GM18507 (cell line): ENCODE measurements around the gene ADARB2.

Experiments used
- DNase-seq: peaks from one replicate; pipeline ENCODE4 v3.0.0; 2011; ENCODE audit warnings: low read depth; ENCODE audit not compliant: insufficient read length; ENCODE audit errors: extremely low spot score
- FAIRE-seq: peaks from 2 replicates; lab custom pipeline; 2011; peaks lifted over from hg19 to GRCh38; lab: Jason Lieb, UNC

Gene ADARB2

DNA sequence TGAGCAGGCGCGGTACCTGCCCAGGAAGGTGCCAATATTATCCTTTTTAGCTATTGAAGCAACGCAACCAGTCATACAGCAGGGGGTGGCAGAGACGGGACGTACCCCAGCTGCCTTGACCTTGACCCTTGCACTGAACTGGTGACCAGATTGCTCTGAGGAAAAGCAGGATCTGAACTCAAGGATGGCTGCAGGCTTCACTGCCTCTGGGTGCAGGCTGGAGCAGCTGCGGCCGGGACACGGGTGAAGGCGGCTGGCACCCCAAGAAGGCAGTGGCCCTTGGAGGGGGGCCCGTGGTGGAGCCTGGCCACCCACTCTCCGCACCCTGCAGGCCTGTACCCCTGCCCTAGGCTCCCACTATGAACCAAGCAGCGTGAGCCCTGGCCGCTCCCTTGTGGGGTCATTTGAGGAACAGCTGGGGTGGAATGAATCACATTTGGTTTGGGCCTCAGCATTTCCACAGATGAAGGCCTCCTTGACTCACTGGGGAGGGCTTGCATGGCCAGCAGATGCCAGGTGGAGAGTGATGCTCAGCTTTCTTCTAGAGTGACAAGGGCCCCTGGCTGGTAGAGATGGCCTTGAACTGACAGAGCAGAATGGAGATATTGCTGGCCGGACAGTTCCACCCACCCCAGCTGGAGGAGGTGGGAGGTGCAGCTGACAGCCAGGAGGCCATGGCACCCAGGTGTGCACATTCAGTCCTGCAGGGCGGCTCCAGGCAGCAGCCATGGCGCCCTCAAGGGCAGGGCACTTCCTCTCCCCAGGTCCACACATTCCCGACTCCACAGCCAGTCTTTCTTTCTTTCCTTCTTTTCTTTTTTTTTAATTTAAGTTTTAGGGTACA is 462.4 kb downstream of the ADARB2 start:
- no peak for FAIRE-seq
- DNase-seq: no peak

- no peak for DNase-seq
- no peak for FAIRE-seq
Observed at GRCh38 chr10:1274111-1274661, 463.1 kb downstream of the ADARB2 start.

GRCh38 chr10:1273372-1274105 is 463.8 kb downstream of the ADARB2 start:
- FAIRE-seq (no peak), DNase-seq (no peak)

DNA sequence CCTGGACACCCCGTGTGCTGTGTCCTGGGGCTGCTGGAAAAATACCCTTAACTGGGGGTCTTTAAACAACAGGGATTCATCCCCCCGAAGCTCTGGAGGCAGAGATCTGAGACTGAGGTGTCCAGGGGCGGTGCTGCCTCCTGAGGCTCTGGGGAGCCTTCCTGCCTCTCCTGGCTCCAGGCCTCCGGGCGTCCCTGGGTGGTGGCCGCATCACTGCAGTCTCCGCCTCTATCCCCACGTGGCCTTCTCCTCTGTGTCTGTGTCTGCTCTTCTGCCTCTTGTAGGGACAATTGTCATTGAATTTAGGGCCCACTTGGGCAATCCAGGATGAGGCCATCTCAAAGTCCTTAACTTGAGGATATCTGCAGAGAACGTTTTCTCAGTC is 464.6 kb downstream of the ADARB2 start:
- DNase-seq (no peak), FAIRE-seq (no peak)

DNA sequence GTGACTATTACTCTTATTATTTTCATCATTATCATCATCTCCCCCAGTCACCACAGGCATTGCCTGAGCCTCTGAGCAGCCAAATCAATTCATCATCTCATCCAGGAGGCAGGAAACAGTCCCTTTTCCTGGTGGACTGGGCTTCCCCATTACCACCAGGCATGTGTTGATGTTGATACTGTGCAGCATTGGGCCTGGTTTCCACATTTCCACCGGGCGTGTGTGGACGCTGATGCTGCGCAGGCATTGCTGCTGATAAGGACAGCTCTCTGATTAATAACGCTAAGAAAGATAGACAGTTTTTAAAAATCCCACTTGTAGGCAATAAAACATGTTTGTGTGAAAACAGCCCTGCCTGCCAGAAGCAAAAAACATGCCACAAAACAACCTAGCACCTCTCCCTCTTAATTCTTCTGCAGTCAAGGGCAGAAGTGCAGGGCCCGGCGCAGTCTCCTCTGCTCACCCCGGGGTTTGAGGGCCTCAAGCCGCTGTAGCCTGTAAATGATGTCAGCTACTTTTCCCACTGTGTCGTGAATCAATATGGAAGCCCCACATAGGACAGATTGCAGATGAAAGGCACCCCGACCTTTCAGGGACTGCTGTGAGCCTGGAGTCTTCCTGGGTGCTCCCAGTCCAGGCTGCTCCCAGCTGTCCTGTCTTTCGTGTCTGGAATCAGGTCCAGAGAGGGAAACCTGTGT is 465.1 kb downstream of the ADARB2 start:
- DNase-seq (no peak), FAIRE-seq (no peak)

GRCh38 chr10:1270906-1271305 is 466.4 kb downstream of the ADARB2 start:
- no peak for FAIRE-seq
- no peak for DNase-seq

DNA sequence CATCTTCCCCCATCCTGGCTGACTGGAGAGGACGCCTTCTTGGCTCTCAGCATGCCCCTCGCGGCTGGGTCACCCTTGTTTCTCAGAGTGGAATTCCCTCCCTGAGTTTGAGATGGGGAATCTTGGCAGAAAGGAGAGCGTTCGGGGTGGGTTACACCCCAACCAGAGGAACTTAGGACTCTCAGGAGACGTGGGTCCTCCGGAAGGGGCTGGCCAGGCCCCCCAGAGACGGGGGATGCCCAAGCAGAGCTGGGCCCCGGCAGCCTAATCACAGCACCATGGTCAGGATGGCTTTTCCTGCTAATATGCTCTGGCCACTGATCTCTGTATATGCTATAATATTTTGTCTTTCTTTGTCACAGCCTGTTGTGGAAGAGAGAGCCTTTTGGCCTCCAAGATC is 466.8 kb downstream of the ADARB2 start:
- FAIRE-seq (no peak), DNase-seq (no peak)

DNA sequence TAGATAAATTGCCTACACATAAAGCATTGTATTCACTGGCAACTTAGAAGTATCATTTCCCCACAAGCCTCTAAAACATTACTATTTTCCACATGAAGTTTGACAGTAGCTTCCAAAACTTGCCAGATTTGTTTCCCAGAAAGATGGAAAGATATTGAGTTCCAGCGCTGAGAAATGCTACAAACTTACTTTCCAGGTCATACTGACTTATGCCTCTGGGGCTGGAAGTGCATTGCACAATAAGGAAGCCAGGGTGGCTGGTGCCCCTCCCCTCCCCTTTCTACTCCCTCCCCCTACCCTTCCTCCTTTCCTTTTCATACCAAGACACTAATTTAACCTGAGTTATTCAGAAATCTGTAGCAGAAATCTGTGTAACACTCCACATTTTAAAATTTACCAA is 468.5 kb downstream of the ADARB2 start:
- no peak for DNase-seq
- no peak for FAIRE-seq

DNA sequence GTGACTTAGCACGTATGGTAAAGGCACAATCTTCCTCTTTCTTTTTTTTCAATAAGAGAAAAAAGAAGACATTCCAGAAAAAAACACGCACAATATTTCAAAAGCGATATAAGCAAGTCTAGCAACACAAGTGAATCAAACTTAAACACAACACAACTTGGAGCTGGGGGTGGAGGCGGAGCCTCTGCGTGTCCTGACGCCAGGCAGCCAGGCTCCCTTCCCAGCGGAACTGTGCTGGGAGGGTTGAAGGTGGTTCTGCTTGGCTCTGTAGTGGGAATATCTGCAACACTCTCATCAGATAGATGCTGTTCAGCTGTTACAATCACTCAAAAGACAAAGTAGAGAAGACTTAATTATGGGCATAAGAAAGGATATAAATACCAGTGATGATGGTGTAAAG is 469.8 kb downstream of the ADARB2 start:
- DNase-seq (no peak), FAIRE-seq (no peak)

DNA sequence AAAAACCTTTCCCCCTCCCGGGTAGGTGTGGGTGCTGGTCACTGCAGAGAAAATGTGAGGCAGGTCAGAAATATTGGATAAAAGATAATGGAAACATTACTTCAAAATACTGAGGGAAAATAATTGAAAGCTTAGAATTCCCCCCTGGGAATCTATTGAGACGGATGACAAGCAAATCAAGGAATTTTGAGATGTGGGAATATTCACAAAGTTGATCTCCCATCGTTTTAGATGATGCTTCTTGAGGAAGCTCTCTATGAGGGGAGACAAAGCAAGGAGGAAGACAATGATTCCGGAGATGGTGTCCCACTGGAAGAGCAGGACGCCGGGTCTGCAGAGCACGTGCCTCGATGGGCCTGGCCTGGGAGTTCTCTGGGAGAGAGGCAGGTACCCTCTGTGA is 470.2 kb downstream of the ADARB2 start:
- DNase-seq: no peak
- FAIRE-seq: no peak

DNA sequence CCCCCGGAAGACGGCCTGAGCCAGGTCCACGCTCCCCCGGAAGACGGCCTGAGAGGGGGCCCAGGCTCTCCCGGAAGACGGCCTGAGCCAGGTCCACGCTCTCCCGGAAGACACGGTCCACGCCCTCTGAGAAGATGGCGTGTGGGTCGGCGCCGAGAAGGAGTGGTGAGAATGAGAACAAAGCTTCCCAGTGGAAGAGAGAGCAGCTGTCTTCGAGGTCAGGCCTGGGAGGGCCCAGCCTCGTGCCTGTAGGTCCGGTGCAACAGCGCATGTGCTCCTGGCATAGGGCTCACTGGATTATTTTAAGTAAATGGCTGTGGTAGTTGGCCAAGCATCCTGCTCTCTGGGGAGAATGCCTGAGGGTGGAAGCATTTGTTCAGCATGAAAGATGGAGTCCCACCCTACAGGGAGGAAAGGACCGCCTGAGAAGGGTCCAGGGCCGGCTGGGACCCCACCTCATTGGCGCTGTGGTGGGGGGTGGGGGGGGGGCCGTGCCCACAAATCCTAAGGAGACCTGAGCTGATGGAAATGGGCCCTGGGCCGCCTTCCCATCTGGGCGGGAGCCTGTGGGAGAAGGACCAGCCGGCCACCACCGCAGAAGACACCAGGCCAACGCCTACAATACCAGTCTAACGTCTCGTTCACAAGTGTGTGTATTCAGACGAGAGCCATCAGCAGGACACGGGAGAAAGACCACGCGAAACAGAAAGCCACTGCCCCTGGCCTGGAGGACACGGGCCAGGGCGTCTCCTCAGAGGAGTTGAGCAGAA is 471.1 kb downstream of the ADARB2 start:
- DNase-seq (no peak), FAIRE-seq (no peak)

DNA sequence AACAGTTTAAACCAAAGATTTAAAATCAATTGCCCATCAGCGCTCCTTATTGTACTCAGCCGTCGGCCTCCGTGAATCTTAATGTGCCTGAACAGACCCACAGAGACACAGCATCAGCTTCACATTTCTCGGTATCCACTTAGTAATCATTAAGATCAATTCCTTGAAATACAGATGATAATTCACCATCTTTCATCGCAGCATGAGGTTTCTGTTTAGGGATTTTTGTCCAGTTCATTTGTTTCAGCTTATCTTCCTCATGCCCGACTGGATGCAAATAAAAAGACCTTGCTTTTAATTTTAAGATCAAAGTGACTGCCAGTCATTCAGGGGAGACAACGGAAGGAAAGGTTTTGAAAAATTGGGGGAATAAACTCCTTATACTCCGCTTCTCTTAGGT is 473.3 kb downstream of the ADARB2 start:
- FAIRE-seq (no peak), DNase-seq (no peak)

DNA sequence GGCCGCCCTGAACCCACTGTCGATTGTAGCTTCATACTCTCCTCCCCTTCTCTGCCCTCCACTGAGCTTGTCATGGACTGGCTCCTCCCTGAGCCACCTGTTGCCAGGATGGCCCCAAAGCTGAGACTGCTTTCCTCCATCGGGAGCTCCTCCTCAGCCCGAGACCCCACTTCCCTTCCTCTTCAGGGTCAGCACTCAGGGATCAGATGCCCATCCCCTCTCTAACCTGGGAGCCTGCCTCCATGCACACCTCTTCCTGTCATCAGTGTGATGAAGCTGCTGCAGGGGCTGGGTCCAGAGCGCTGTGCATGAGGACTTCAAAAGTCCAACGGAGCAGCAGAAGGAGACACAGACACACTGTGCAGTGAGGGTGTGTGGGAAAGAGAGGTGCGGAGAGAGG is 480.1 kb downstream of the ADARB2 start:
- DNase-seq (no peak), FAIRE-seq (no peak)

DNA sequence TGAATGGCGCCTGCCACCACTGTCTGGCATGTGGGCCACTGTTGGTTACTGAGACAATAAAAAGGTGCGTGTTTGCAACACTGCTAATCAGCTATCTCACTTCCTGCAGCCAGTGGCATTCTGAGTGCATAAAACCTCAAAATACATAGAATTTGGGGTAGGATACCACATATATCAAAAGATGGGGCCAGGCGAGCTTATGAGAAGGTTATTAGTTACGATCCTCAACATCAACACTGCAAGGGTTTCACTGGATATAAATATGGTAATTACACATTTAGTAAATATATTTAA is 480.9 kb downstream of the ADARB2 start:
- FAIRE-seq: no peak

GRCh38 chr10:1255600-1256431 is 481.5 kb downstream of the ADARB2 start:
- no peak for FAIRE-seq
- no peak for DNase-seq

More for the DNA sequence above, 480.9 kb downstream of the ADARB2 start:
- DNase-seq: no peak

DNA sequence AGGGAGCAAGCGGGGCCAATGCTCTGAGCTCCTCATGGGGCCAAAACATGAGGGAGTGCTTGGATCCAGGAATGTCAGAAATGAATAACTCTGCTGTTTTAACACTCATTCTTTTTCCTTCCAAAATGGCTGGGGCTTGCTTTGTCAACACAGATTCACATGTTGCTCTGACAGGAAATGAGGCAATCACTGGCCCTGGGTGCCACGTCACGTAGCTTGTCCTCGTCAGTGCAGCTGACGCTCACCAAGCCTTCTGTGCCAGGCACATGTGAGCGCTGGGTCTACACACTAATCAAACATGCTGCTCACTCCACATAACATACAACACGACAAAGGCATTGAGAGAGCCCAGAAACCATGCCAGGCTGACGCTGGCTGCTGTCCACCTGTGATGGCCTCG is 482.2 kb downstream of the ADARB2 start:
- FAIRE-seq: no peak
- DNase-seq: no peak

DNA sequence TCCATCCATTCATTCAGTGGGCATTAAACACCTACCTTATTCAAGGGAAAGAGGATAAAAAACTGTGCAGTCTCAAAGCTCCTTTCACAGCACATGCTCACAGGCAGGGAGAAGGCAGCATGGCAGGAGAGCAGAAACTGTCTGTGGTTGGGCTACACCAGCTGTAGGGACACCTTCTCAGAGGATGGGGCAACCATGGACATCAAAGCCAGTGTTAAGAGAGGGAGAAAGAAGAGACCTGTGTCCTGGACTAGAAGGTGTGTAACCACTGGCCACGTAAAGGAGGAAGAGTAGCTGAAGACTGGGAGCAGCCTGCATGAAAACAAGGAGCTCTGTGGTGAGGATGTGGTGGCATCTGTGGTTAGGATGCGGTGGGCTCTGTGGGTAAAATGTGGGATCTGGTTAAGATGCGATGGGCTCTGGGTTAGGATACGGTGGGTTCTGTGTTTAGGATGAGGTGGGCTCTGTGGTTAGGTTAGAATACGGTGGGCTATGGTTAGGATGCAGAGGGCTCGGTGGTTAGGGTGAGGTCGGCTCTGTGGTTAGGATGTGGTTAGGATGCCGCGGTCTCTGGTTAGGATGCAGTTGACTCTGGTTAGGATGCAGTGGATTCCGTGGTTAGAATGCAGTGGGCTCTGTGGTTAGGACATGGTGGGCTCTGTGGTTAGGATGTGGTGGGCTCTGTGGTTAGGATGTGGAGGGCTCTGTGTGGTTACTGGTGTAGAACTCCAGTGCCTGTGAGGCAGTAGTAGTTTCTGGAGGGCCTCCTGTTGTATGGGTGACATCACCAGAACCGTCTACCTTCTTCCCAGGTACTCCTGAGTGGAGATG is 483.6 kb downstream of the ADARB2 start:
- FAIRE-seq (no peak), DNase-seq (no peak)

DNA sequence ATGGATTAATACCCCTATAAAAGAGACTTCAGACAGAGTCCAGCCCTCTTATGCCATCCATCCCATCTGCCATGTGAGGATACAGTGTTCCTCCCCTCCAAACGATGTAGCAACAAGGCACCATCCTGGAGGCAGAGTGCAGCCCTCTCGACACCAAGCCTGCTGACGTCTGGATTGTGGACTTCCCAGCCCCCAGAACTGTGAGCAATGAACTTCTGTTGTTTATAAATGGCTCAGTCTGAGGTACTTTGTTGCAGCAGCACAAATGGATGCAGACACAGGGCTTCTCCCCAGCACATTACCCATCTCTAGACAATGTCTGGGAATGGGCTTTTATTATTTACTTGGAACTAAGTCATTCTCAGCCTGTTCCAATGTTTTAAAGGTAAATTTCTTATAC is 485.6 kb downstream of the ADARB2 start:
- DNase-seq (no peak), FAIRE-seq (no peak)
